Measurements from ENCODE around the gene SLC25A45. TPM values are rescaled to one million over a fixed set of nuclear protein-coding genes. Genes with fewer than 3 reads are reported as not detected.
"Not testable (repeated sequence)": the region's sequence is repeated elsewhere in the genome, so short reads cannot be mapped to it uniquely, and the experiment has no call there.

The SLC25A45 gene
- total RNA-seq, 1 donor from 2014 or later: 14.5 TPM

DNA sequence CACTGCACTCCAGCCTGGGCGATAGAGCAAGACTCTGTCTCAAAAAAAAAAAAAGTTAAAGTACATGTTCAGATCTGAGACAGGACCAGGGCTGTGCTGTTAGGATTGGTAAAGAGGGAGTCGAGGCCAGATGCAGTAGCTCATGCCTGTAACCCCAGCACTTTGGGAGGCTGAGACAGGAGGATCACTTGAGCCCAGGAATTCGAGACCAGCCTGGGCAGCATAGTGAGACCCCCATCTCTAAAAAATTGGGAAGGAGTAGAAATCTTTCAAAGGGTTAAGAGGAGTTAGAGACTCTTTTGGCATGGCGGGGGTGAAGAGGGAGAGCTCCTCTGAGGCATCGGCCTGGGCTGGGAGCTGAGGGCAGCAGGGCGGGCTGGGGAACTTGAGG lies 11.8 kb downstream of the SLC25A45 start:
- DNase-seq (ENCODE audit: low spot score): no peak

DNA sequence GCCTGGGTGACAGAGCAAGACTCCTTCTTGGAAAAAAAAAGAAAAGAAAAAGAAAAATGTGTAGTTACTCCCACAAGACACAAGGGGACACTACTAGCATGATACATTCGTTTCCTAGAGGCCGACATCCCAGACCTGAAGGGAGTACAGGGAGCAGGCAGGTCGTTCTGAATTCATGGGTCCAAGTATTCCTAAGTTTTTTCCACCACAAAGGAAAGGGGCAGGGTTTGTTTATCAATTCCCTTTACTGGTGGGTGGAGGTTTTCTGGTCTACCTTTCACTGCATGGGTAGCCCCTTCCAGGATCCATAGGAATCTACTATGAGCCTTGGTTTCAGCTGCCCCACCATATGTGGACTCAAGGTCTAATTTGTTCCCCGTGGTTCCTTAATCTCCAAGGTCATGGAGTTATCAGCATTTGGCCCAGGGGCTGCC lies 16.1 kb downstream of the SLC25A45 start:
- ATAC-seq (peak; percentile 91), DNase-seq (ENCODE audit: low spot score) (no peak)

More for the DNA sequence above, 11.8 kb downstream of the SLC25A45 start:
- peak; percentile 3 for ATAC-seq

DNA sequence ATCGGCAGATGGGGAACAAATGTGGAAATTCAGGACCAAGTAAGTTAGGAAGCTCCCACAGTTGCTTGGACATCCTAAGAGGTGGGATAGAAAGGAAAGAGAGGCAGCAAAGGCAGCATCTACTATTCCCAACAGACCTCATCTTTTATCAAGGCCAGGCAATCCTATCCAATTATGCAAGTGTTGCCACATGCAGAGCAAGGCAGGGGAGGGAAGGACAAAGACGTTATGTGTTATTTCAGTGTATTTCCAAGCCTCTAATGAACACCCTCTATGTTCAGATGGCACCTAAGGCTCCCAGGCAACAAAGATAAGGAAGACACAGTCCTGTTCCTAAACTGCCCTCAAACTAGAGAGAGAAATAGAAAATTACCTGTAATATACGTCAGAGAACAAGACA lies 18.7 kb downstream of the SLC25A45 start:
- ATAC-seq (no peak), DNase-seq (ENCODE audit: low spot score) (no peak)

DNA sequence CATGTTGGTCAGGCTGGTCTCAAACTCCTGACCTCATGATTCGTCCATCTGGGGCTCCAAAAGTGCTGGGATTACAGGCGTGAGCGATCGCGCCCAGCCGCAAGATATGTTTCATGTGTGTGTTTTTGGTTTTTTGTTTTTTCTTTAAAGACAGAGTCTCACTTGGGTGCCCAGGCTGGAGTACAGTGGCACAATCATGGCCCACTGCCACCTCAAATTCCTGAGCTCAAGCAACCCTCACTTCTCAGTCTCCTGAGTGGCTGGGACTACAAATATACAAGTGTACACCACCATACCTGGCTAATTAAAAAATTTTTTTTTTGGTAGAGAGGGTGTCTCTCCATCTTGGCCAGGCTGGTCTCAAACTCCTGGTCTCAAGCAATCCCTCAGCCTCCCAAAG lies 19.5 kb downstream of the SLC25A45 start:
- no peak for DNase-seq (ENCODE audit: low spot score)
- ATAC-seq: no peak

DNA sequence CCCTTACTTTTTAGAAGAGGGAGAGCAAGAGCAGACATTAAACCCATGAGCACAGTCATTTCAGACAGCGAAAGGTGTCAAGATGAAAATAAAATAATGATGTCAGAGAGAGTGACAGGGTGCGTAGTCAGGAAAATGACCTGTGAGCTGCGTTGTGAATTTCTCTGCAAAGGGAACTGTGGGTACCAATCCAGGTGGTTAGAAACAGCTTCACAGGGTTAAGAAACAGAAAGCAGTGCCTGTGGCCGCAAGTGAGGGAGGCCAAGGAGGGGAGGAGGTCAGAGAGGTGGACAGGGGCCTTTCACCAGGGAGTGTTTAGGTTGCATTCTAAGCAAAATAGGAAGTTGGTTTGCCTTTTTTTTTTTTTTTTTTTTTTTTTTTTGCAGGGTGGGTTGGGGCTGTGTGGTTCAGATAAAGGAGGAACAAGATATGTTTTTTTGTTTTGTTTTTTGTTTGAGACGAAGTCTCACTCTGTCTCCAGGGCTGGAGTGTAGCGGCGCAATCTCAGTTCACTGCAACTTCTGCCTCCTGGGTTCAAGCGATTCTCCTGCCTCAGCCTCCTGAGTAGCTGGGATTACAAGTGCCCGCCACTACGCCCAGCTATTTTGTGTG lies 20.0 kb downstream of the SLC25A45 start:
- no peak for ATAC-seq
- DNase-seq (ENCODE audit: low spot score): no peak

DNA sequence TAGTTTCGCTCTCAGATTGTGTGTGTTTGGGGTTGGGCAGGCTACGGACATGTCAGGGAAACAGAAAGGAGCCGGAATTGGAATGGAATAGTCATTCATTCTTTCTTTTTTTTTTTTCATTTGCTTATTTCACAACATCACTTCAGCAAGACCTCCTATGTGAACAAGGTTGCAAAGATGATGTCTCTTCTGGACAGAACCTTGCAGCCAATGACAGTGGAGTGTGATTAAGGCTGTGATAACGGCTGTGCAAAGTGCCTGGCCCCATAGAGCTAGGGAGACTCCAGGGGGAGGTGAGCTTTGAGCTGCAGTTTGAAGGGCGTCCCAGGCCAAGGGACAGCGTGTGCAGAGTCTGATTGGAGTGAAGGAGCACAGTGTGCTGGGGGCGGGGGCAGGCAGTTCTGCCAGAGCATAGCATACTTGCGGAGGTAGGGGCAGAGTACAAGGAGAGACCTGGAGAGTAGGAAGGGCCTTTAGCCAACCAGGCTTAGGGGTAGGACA lies 24.5 kb downstream of the SLC25A45 start:
- peak; percentile 57 for ATAC-seq
- DNase-seq (ENCODE audit: low spot score): peak; percentile 83

DNA sequence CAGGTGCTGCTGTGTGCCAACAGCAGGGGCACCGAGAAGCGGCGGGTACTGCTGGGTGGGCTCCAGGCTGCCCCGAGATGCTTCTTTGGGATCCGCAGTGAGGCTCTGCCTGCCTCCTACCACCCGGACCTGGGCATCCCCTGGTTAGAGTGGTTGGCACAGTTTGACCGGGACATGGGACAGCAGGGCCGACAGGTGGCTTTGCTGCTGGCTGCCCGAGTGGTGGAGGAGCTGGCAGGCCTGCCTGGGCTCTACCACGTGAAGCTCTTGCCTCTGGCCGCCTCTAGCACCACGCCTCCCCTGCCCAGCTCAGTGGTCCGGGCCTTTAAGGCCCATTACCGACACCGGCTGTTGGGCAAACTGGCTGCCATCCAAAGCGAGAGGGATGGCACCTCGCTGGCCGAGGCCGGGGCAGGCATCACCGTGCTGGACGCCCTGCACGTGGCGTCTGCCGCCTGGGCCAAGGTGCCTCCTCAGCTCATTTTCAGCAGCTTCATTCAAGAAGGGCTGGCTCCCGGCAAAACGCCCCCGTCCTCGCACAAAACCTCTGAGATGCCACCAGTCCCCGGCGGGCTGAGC lies 26.0 kb downstream of the SLC25A45 start:
- no peak for DNase-seq (ENCODE audit: low spot score)
- ATAC-seq: no peak

DNA sequence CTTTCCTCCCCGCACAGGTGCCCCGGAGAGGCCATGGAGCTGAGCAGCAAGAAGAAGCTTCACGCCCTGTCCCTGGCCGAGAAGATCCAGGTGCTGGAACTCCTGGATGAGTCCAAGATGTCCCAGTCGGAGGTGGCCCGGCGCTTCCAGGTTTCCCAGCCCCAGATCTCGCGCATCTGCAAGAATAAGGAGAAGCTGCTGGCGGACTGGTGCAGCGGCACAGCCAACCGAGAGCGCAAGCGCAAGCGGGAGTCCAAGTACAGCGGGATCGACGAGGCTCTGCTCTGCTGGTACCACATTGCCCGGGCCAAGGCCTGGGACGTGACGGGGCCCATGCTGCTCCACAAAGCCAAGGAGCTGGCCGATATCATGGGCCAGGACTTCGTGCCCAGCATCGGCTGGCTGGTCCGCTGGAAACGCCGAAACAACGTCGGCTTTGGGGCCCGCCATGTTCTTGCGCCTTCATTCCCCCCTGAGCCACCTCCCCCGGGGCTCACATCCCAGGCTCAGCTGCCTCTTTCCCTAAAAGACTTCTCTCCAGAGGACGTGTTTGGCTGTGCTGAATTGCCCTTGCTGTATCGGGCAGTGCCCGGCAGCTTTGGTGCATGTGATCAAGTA lies 26.6 kb downstream of the SLC25A45 start:
- no peak for DNase-seq (ENCODE audit: low spot score)
- ATAC-seq: no peak

DNA sequence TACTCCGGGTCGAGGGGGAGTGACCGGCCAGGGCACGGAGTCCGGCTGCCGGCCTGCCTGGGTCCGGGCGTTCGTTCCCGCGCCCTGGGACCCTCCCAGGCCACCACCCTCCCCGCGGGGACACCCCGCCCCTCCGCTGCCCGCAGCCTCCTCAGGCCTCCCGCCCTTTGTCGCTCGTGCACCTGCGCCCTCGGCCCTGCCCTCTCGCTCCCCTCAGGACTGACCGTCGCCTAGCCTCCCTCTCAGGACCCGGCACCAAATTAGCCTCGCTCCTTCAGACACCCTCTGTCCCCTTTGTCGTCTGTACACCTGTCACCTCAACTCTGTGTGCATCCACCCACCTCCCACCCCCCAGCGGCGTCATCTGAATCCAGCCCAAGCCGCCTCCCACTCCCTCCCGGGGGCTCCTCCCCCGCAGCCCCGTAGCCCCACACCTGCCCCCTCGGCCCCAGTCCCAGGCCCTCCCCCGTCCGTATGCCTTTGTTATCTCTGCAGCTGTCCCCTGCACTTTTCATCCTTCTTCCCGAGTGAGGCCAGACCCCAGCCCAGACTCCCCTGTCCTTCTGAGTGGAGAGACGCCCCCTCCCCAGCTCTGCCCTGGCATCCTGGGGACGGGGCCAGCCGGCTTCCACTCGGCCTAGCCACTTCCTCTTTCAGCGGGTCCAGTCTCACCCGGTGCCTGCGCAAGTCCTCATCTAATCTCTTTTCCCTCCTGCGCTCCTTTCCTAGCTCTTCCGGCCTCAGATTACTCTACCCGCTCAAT lies 27.3 kb downstream of the SLC25A45 start:
- DNase-seq (ENCODE audit: low spot score): no peak
- ATAC-seq: peak; percentile 4

DNA sequence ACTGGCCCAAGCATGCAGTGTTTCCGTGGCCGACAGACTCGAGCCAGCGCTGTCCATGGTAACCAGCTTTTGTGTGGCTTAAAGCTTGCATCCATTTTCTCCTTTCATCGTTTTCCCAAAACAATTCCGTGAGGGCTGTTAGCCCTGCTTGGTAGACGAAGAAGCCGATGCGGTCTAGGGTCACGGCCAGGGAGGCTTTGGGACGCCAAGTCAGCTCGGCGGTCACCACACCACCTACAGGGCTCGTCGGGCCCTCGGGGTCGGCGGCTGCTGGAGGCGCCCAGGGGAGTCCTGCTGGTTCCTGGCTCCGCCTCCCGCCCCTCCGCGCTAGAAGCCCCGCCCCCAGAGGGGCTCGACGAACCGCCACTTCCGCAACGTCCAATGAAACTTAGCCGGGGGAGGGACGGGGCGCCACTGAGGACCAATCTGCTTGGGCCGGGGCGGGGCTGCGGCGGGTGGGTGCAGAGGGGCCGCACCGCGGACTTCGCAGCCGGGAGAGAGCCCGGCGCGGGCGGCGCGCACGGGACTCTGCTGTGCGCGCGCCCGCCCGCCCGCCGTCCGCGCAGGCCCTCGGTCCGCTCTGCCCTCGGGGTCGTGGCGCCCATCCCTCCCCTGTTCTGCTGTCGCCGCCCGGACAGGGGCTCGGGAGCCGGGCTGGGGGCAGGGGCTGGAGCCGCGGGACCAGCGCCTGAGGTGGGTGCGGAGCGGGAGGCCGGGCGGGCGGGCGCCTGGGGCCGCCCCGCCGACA lies 28.0 kb downstream of the SLC25A45 start, which contains the start of gene TIGD3:
TIGD3 (plus strand) TSS at position 487 of the 748 bp plus-strand sequence. CDS start 1,058 bp downstream, outside the sequence.
- ATAC-seq (peak; percentile 84), DNase-seq (ENCODE audit: low spot score) (peak; percentile 97)

DNA sequence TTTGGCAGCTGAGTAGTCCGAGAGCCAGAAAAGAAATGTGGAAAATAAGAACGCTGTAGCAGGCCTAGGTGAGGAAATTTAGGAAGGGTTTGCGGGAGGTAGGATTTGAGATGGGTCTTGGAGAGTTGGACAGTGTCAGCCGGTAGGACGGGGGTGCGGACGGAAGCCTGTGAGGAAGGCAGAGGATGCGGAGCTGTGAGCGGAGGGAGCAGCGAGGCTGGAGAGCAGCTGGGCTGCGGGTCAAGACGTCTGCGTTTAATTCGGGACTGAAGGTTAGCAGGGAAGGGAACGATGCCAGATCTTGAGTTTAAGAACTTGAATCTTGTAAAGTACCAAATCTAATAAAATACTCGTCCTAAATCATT lies 28.6 kb downstream of the SLC25A45 start:
- no peak for DNase-seq (ENCODE audit: low spot score)
- no peak for ATAC-seq

DNA sequence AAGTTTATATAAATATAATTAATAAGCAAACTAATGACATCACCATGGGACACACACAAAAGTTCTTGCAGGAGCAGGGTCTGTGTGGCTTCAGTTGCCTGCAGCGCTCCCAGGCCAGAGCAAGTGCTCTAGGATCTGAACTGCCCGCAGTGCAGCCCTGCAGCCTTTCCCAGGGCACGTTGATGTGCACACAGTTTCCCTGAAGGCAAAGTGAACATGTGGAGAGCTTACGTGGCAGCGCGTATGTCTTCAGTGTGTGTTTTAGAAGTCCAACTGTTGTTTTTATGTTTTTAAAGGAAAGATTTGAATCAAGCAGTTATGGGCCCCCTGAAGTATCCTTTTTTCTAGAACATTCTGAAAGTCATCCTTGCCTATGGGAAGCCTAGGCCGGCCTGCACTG lies 29.1 kb downstream of the SLC25A45 start:
- no peak for DNase-seq (ENCODE audit: low spot score)

DNA sequence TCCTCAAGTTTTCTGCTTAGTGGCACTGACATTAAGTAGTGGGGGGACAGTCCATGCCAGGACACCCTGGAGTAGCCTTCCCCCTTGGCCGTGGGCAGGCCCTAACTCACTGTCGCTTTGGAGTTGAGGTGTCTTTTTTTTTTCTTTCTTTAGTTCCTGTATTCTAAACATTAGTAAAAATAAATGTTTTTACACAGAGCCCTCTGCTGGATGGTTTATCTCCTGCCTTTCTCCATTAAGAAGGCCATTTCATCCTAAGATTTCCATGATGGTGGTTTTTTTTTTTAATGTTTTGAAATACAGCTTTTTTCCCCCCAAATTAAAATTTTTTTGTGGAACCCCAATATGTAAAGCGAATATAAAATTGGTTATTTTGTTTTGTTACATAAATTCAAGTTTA lies 29.7 kb downstream of the SLC25A45 start:
- DNase-seq (ENCODE audit: low spot score): no peak

More for the DNA sequence above, 29.1 kb downstream of the SLC25A45 start:
- ATAC-seq: no peak

DNA sequence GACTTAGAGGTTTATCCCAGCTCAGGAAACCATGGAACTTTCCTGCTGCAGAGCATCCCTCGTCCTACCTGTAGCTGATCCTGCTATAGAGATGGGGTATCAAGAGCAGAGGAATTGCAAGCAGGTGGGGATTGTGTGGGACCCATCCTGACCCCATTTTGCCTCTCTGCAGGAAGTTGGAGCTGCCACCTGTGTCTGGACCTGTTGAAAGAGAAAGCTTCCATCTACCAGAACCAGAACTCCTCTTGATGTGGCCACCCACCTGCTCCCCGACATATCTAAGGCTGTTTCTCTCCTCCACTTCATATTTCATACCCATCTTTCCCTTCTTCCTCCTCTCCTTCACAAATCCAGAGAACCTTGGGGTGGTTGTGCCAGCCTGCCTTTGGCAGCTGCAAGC lies 30.9 kb downstream of the SLC25A45 start:
- DNase-seq (ENCODE audit: low spot score) (no peak), ATAC-seq (no peak)

More for the DNA sequence above, 29.7 kb downstream of the SLC25A45 start:
- ATAC-seq: no peak

DNA sequence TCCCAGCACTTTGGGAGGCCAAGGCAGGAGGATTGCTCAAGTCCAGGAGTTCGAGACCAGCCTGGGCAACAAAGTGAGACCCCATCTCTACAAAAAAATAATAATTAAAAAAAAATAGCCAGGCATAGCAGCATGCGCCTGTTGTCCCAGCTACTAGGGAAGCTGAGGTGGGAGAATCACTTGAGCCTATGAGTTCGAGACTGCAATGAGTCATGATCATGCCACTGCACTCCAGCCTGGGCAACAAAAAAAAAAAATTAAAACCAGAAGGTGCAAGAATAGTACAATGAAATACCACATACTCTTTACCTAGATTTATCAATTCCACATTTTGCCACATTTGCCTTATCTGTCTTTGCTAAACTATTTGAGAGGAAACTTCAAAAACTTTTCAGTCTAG lies 40.6 kb downstream of the SLC25A45 start:
- DNase-seq (ENCODE audit: low spot score) (no peak), ATAC-seq (no peak)

DNA sequence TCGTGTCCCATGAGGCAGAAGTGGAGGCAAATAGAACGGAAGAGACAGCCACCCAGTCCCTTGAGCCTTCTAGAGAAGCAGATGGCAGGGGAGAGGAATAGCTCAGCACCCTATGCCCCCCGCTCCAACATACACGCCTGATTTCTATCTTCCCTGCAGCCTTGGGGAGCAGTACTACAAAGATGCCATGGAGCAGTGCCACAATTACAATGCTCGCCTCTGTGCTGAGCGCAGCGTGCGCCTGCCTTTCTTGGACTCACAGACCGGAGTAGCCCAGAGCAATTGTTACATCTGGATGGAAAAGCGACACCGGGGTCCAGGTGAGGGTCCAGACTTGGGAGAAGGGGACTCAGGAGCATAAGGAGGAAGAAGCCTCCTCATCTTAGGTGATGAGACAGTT lies 42.2 kb downstream of the SLC25A45 start:
- DNase-seq (ENCODE audit: low spot score) (no peak), ATAC-seq (no peak)

DNA sequence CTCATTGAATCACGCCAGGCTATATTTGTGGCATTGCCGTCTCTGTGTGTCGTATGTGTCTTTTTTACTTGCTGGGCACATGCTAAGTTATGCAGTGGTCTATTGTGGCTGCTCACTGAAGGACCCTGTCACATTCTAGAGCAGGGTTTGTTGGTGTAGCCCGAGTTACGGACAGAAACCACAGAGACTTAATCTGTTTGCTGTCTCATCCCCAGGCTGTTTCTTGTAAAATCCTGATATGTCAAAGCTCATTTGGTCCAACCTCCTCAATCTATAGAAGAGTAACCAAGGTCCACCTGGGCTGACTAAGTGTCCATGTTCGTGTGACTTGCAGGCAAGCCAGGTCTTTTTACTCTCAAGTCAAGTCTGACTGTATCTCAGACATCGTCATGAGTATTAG lies 43.8 kb downstream of the SLC25A45 start:
- no peak for ATAC-seq
- no peak for DNase-seq (ENCODE audit: low spot score)

DNA sequence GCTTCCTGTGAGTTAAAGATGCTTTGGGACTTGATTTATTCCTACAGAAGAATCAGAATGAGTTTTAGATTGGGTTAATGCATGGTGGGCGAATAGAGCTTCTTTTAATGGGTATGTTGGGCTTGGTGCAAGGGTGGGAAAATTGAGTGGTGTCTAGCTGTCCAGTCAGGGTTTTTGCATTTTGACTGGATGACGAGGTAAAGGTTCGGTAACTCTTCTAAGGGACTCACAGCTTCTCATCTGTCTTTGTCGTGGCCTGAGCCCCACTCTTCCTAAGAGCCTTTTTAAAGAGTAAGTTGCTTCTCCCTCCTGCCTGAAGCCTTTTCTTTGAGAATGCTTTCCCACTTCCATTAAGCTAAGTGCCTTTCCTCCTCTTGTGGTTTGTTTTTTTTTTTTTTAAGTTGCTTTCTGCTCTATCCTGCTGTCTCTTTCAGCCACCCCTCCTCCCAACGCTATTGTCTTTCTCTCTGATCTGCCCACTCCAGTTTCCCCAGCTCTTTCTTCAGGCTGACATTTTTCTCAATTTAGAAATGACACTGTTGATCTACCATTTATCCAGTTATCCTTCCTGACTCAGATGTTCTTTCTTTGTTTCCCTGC lies 47.6 kb downstream of the SLC25A45 start:
- ATAC-seq (no peak), DNase-seq (ENCODE audit: low spot score) (no peak)

DNA sequence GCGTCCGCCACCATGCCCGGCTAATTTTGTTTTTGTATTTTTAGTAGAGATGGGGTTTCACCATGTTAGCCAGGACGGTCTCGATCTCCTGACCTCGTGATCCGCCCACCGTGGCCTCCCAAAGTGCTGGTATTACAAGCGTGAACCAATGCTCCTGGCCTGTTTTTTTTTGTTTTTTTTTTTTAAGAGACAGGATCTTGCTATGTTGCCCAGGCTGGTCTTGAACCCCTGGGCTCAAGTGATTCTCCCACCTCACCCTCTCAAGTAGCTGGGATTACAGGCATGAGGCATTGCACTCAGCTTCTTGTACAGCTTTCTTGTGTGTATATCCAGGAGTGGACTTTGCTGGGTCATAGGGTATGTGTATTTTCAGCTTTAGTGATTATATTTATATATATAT lies 49.9 kb downstream of the SLC25A45 start:
- not testable (repeated sequence) for ATAC-seq; DNase-seq (ENCODE audit: low spot score)

DNA sequence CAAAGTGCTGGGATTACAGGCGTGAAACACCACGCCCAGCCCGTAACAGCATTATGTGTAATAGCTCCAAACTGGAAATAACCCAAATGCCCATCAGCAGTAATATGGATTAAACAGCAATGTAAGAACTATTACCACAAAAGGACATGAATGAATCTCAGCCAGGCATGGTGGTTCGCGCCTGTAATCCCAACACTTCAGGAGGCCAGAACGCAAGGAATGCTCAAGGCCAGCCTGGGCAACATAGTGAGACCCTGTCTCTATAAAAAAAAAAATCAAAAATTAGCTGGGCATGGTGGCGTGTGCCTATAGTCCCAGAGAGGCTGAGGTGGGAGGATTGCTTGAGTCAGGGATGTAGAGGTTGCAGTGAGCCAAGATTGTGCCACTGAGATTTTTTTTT lies 51.9 kb downstream of the SLC25A45 start:
- DNase-seq (ENCODE audit: low spot score): no peak
- no peak for ATAC-seq
